IMR-90 (cell line): Measurements from ENCODE around the gene TBCE. TPM values are rescaled to one million over a fixed set of nuclear protein-coding genes. Genes with fewer than 3 reads are reported as not detected.

Experiments used
- ATAC-seq: fragments of 200-7000 bp; cut with Tn5 transposase; 2 replicates; pipeline ENCODE4 v1.9.1; 2020; ENCODE audit warnings: low read depth, mild to moderate bottlenecking, moderate library complexity
- BruUV-seq: library from RNA; stranded (reverse); fragments of 400-500 nt; replicated peaks from 2 replicates; lab custom pipeline; 2021; lab: Mats Ljungman, UMichigan
- CTCF ChIA-PET: fragments of 300-600 bp; formaldehyde crosslinking; extraction: SDS; loops from one replicate; lab custom pipeline; 2021; ENCODE audit warnings: antibody characterized with exemption; lab: Yijun Ruan, JAX
- POLR2A ChIA-PET: fragments of 300-600 bp; sonication (Branson Sonifier 250); formaldehyde crosslinking; loops from one replicate; lab custom pipeline; 2022; ENCODE audit warnings: antibody characterized with exemption; ENCODE audit not compliant: unreplicated experiment; lab: Charles Lee
- DNase-seq: peaks from one replicate; pipeline ENCODE4 v3.0.0; 2013
- H2AFZ ChIP-seq: replicated peaks from 2 replicates; pipeline ENCODE3; 2013; ENCODE audit warnings: low read length, mild to moderate bottlenecking; ENCODE audit not compliant: poor library complexity
- H2AK5ac ChIP-seq: 2 replicates; pipeline ENCODE4 v1.6.1; 2013; ENCODE audit warnings: low read depth, low read length, inconsistent platforms
- H2AK9ac ChIP-seq: replicated peaks from 2 replicates; pipeline ENCODE3; 2013; ENCODE audit warnings: mild to moderate bottlenecking, low read depth, low read length, moderate library complexity; ENCODE audit not compliant: poor library complexity
- H2BK120ac ChIP-seq: 2 replicates; pipeline ENCODE4 v1.6.1; 2013; ENCODE audit warnings: low read depth, low read length, inconsistent platforms
- H2BK15ac ChIP-seq: 3 replicates; pipeline ENCODE4 v1.6.1; 2013; ENCODE audit warnings: low read depth, low read length, inconsistent platforms
- H2BK20ac ChIP-seq: 2 replicates; pipeline ENCODE4 v1.6.1; 2013; ENCODE audit warnings: low read depth, mild to moderate bottlenecking, inconsistent platforms, low read length, moderate library complexity
- H2BK5ac ChIP-seq: 2 replicates; pipeline ENCODE4 v1.6.1; 2013; ENCODE audit warnings: mild to moderate bottlenecking, low read depth, low read length, inconsistent platforms; ENCODE audit not compliant: poor library complexity, severe bottlenecking
- H3K14ac ChIP-seq: replicated peaks from 2 replicates; pipeline ENCODE4 v1.6.1; 2013; ENCODE audit warnings: low read depth, low read length, inconsistent platforms
- H3K18ac ChIP-seq: 2 replicates; pipeline ENCODE4 v1.6.1; 2013; ENCODE audit warnings: low read depth, low read length, control low read depth
- H3K23ac ChIP-seq: 2 replicates; pipeline ENCODE4 v1.6.1; 2013; ENCODE audit warnings: low read depth, low read length, inconsistent platforms
- H3K27ac ChIP-seq: 2 replicates; pipeline ENCODE4 v1.5.1; 2013; ENCODE audit warnings: mild to moderate bottlenecking, control low read depth, low read length; ENCODE audit not compliant: insufficient read depth
- H3K27me3 ChIP-seq: 2 replicates; pipeline ENCODE4 v1.6.1; 2013; ENCODE audit warnings: low read length; ENCODE audit not compliant: control insufficient read depth, insufficient read depth
- H3K36me3 ChIP-seq: 2 replicates; pipeline ENCODE4 v1.6.1; 2013; ENCODE audit warnings: low read length, mixed read lengths; ENCODE audit not compliant: control insufficient read depth, insufficient read depth
- H3K4ac ChIP-seq: 2 replicates; pipeline ENCODE4 v1.6.1; 2013; ENCODE audit warnings: low read depth, low read length, inconsistent platforms
- H3K4me1 ChIP-seq: 2 replicates; pipeline ENCODE4 v1.6.1; 2013; ENCODE audit warnings: low read length, mixed read lengths; ENCODE audit not compliant: control insufficient read depth, insufficient read depth
- H3K4me2 ChIP-seq: 2 replicates; pipeline ENCODE4 v1.6.1; 2013; ENCODE audit warnings: low read depth, mild to moderate bottlenecking, control low read depth, low read length, moderate library complexity
- H3K4me3 ChIP-seq: 2 replicates; pipeline ENCODE4 v1.5.1; 2013; ENCODE audit warnings: low read depth, mild to moderate bottlenecking, control low read depth, low read length, moderate library complexity; ENCODE audit not compliant: insufficient read depth
- H3K56ac ChIP-seq: 2 replicates; pipeline ENCODE4 v1.6.1; 2013; ENCODE audit warnings: low read length, inconsistent platforms; ENCODE audit not compliant: insufficient read depth; ENCODE audit errors: extremely low read depth
- H3K79me1 ChIP-seq, 2 experiments: 2 replicates each; pipeline ENCODE4 v1.6.1; 2013; ENCODE audit warnings: low read length in 2 of 2, inconsistent platforms in 1 of 2, low read depth in 1 of 2
- H3K9ac ChIP-seq: 2 replicates; pipeline ENCODE4 v1.6.1; 2013; ENCODE audit warnings: low read depth, low read length, control low read depth
- H3K9me1 ChIP-seq: 2 replicates; pipeline ENCODE4 v1.6.1; 2013; ENCODE audit warnings: low read length, inconsistent platforms; ENCODE audit not compliant: insufficient read depth
- H3K9me3 ChIP-seq: 2 replicates; pipeline ENCODE4 v1.6.1; 2013; ENCODE audit warnings: low read length; ENCODE audit not compliant: control insufficient read depth, insufficient read depth
- H4K20me1 ChIP-seq: 2 replicates; pipeline ENCODE4 v1.6.1; 2013; ENCODE audit warnings: low read length, inconsistent platforms; ENCODE audit not compliant: insufficient read depth
- H4K5ac ChIP-seq: 2 replicates; pipeline ENCODE4 v1.6.1; 2013; ENCODE audit warnings: mild to moderate bottlenecking, low read depth, low read length, control low read depth
- H4K8ac ChIP-seq, 2 experiments: 2 replicates each; pipeline ENCODE4 v1.6.1; 2013; ENCODE audit warnings: low read depth in 2 of 2, low read length in 2 of 2, control low read depth in 1 of 2, inconsistent platforms in 1 of 2
- H4K91ac ChIP-seq: 2 replicates; pipeline ENCODE4 v1.6.1; 2013; ENCODE audit warnings: low read depth, low read length, inconsistent platforms; ENCODE audit not compliant: insufficient read depth
- BHLHE40 ChIP-seq: fragments of 150-350 bp; IDR thresholded peaks from 2 replicates; pipeline ENCODE4 v1.6.1; 2016; ENCODE audit warnings: mild to moderate bottlenecking, low read depth, low read length
- MAZ ChIP-seq: IDR thresholded peaks from 2 replicates; pipeline ENCODE4 v1.6.1; 2012; ENCODE audit warnings: low read depth, mild to moderate bottlenecking, low read length, improper control_type of control experiment, moderate library complexity, borderline replicate concordance
- WGBS, 2 experiments: methylation state at CpG; one replicate each; pipeline versions ENCODE4 v1.1.5 to v1.1.7; 2013; ENCODE audit warnings: missing lambda C conversion rate in 2 of 2; ENCODE audit not compliant: insufficient read length in 1 of 2; ENCODE audit errors: extremely low coverage in 2 of 2; 5-methylcytosine and 5-hydroxymethylcytosine counted together
- dilution Hi-C: fragments of 300-500 bp; cut with HindIII; formaldehyde crosslinking; loops from one replicate; pipeline ENCODE4 v1.14.3; 2018; ENCODE audit warnings: low sequenced_read_pairs; ENCODE audit not compliant: unreplicated experiment
- in situ Hi-C: fragments of 300-500 bp; cut with MboI; formaldehyde crosslinking; loops from 3 replicates; pipeline ENCODE4 v1.14.3; 2019; ENCODE audit warnings: low sequenced_read_pairs, inconsistent platforms, mixed read lengths
- intact Hi-C: fragments of 100-400 bp; cut with micrococcal nuclease; formaldehyde crosslinking; loops from 2 replicates; pipeline ENCODE4 v1.10.0; 2022
- polyA plus RNA-seq, 3 experiments: library from polyadenylated mRNA; depleted of rRNA; stranded (reverse); fragments of >200 nt; gene quantifications; 2 replicates each; pipeline ENCODE4 v1.2.3, GENCODE V29; 2012; ENCODE audit warnings: low replicate concordance in 1 of 3
- total RNA-seq: library from RNA; depleted of rRNA; stranded (reverse); fragments of >200 nt; gene quantifications from 2 replicates; pipeline ENCODE4 v1.2.3, GENCODE V29; 2012

TBCE gene
- total and polyA plus RNA-seq, 2 of the 4 experiments (the other 2 are of a cell fraction), result 25.3 to 26.7 TPM

GRCh38 chr1:235327559-235328270 lies 39.5 kb upstream of the TBCE start, which contains the start of gene ARID4B:
ARID4B (minus strand) TSS chr1:235328179; CDS start chr1:235326919, 1,260 bp downstream.
- H4K5ac ChIP-seq, result peak within 1 kb of the TSS; percentile 78
- no peak for DNase-seq
- H2BK20ac ChIP-seq, result peak within 1 kb of the TSS; percentile 76; the same call in 1 of the 2 replicates
- peak within 1 kb of the TSS; percentile 99 for H3K23ac ChIP-seq
- H3K27ac ChIP-seq, result peak within 1 kb of the TSS; percentile 94
- H2AFZ ChIP-seq, result peak within 1 kb of the TSS; percentile 97
- H3K4ac ChIP-seq, result peak within 1 kb of the TSS; percentile 97
- H3K4me3 ChIP-seq, result peak within 1 kb of the TSS; percentile 78
- peak within 1 kb of the TSS; percentile 89 for H4K91ac ChIP-seq
- in situ Hi-C loops (no loop called here), dilution Hi-C loops (no loop called here), intact Hi-C loops (no loop called here)
- peak within 1 kb of the TSS; percentile 52; the same call in 1 of the 3 replicates for H2BK15ac ChIP-seq
- H2BK120ac ChIP-seq, result peak within 1 kb of the TSS; percentile 85
- POLR2A ChIA-PET, result no interaction called here
- peaks cover 0 to 28% of the 10 kb centered on the region in 2 experiments; a peak in 3 of 4 replicates for H3K79me1 ChIP-seq
- H4K8ac ChIP-seq, result peak within 1 kb of the TSS; percentile 67 to 99
- no peaks in the 10 kb centered on the region for H3K9me3 ChIP-seq
- no peaks in the 10 kb centered on the region for H3K36me3 ChIP-seq
- H3K56ac ChIP-seq, result peak within 1 kb of the TSS; percentile 99
- ATAC-seq, result peak; percentile 19
- no peaks in the 10 kb centered on the region; the same call in 1 of the 2 replicates for H3K4me1 ChIP-seq
- peak within 1 kb of the TSS; percentile 98 for H3K9ac ChIP-seq
- TF ChIP-seq BHLHE40 (no peak), MAZ (peak; percentile 97; the same call in 1 of the 2 replicates)
- H3K14ac ChIP-seq, result peak within 1 kb of the TSS; percentile 100
- H3K18ac ChIP-seq, result peak within 1 kb of the TSS; percentile 92
- H3K9me1 ChIP-seq, result no peaks in the 10 kb centered on the region; the same call in 1 of the 2 replicates
- peaks cover 54% of the 10 kb centered on the region for H4K20me1 ChIP-seq
- no TSS peak for BruUV-seq
- peak within 1 kb of the TSS; percentile 98 for H3K4me2 ChIP-seq
- CTCF ChIA-PET, result interaction anchor here (1.3 to 1.5 kb wide), 2 partner anchors 69 to 89 kb away, joined by 3 to 4 read pairs; no protein-coding TSS in a partner anchor
- 0% methylated on average over 7 of the region's 58 CpGs; no CpG with 5 or more reads in 1 of the 2 experiments for WGBS, 2 experiments
- H2BK5ac ChIP-seq, result peak within 1 kb of the TSS; percentile 98
- H2AK5ac ChIP-seq, result peak within 1 kb of the TSS; percentile 57; the same call in 1 of the 2 replicates
- no peaks in the 10 kb centered on the region for H3K27me3 ChIP-seq
- H2AK9ac ChIP-seq, result peak within 1 kb of the TSS; percentile 98
